H9 (cell line): ENCODE data around the gene DDX51. TPM values are rescaled to one million over a fixed set of nuclear protein-coding genes. Genes with fewer than 3 reads are reported as not detected.

Experiments
- DNase-seq: peaks from one replicate; pipeline ENCODE4 v3.0.0-alpha.2; 2017
- H2AFZ ChIP-seq: one replicate; pipeline ENCODE4 v1.6.1; 2013; ENCODE audit warnings: mild to moderate bottlenecking, low read length, control low read depth, moderate library complexity
- H2AK5ac ChIP-seq: 2 replicates; pipeline ENCODE4 v1.6.1; 2013; ENCODE audit warnings: low read length, control low read depth, mixed read lengths; ENCODE audit not compliant: insufficient read length
- H2BK120ac ChIP-seq: one replicate; pipeline ENCODE4 v1.6.1; 2013; ENCODE audit warnings: low read depth, mild to moderate bottlenecking, low read length, control low read depth, inconsistent platforms; ENCODE audit not compliant: poor library complexity, severe bottlenecking
- H2BK12ac ChIP-seq: 2 replicates; pipeline ENCODE4 v1.6.1; 2013; ENCODE audit warnings: low read length, control low read depth, mixed read lengths, low read depth; ENCODE audit not compliant: insufficient read length
- H2BK15ac ChIP-seq: 2 replicates; pipeline ENCODE4 v1.6.1; 2013; ENCODE audit warnings: low read depth, low read length, control low read depth
- H2BK20ac ChIP-seq: one replicate; pipeline ENCODE4 v1.6.1; 2013; ENCODE audit warnings: low read depth, mild to moderate bottlenecking, low read length, control low read depth, inconsistent platforms; ENCODE audit not compliant: poor library complexity, severe bottlenecking
- H2BK5ac ChIP-seq: 2 replicates; pipeline ENCODE4 v1.6.1; 2013; ENCODE audit warnings: low read length, control low read depth, mixed read lengths; ENCODE audit not compliant: insufficient read length
- H3K14ac ChIP-seq: 2 replicates; pipeline ENCODE4 v1.6.1; 2013; ENCODE audit warnings: low read length, control low read depth; ENCODE audit not compliant: insufficient read depth
- H3K18ac ChIP-seq: 2 replicates; pipeline ENCODE4 v1.6.1; 2013; ENCODE audit warnings: low read depth, mild to moderate bottlenecking, mixed read lengths, low read length, control low read depth; ENCODE audit not compliant: insufficient read length
- H3K23ac ChIP-seq: 2 replicates; pipeline ENCODE4 v1.6.1; 2013; ENCODE audit warnings: low read length, control low read depth, mixed read lengths, low read depth; ENCODE audit not compliant: insufficient read length
- H3K23me2 ChIP-seq: 2 replicates; pipeline ENCODE4 v1.6.1; 2013; ENCODE audit warnings: low read depth, mild to moderate bottlenecking, mixed read lengths, low read length, control low read depth; ENCODE audit not compliant: insufficient read length, poor library complexity, severe bottlenecking
- H3K27ac ChIP-seq: 2 replicates; pipeline ENCODE4 v1.5.1; 2013; ENCODE audit warnings: low read length, control low read depth, mixed read lengths, low read depth; ENCODE audit not compliant: insufficient read length
- H3K27me3 ChIP-seq: 2 replicates; pipeline ENCODE4 v1.6.1; 2013; ENCODE audit warnings: low read length, control low read depth, inconsistent platforms; ENCODE audit not compliant: insufficient read depth
- H3K4ac ChIP-seq: 2 replicates; pipeline ENCODE4 v1.6.1; 2013; ENCODE audit warnings: low read depth, mild to moderate bottlenecking, control low read depth, inconsistent platforms, low read length, moderate library complexity
- H3K4me1 ChIP-seq: 2 replicates; pipeline ENCODE4 v1.6.1; 2013; ENCODE audit warnings: low read length, control low read depth, inconsistent platforms; ENCODE audit not compliant: insufficient read depth
- H3K4me2 ChIP-seq: 2 replicates; pipeline ENCODE4 v1.6.1; 2013; ENCODE audit warnings: low read length, control low read depth, mixed read lengths; ENCODE audit not compliant: insufficient read length, insufficient read depth
- H3K56ac ChIP-seq: 2 replicates; pipeline ENCODE4 v1.6.1; 2013; ENCODE audit warnings: low read depth, mild to moderate bottlenecking, mixed read lengths, low read length, control low read depth; ENCODE audit not compliant: insufficient read length
- H3K79me1 ChIP-seq: 2 replicates; pipeline ENCODE4 v1.6.1; 2013; ENCODE audit warnings: low read depth, mild to moderate bottlenecking, moderate library complexity, low read length, control low read depth, inconsistent platforms; ENCODE audit not compliant: insufficient read depth, poor library complexity, severe bottlenecking
- H3K79me2 ChIP-seq: 2 replicates; pipeline ENCODE4 v1.6.1; 2013; ENCODE audit warnings: low read length, control low read depth, inconsistent platforms; ENCODE audit not compliant: insufficient read depth
- H3K9ac ChIP-seq: 2 replicates; pipeline ENCODE4 v1.6.1; 2013; ENCODE audit warnings: low read length, control low read depth, mixed read lengths; ENCODE audit not compliant: insufficient read length; ENCODE audit errors: extremely low read depth
- H3K9me3 ChIP-seq: one replicate; pipeline ENCODE4 v1.6.1; 2013; ENCODE audit warnings: low read depth, low read length, inconsistent platforms; ENCODE audit not compliant: control insufficient read depth
- H3T11ph ChIP-seq: one replicate; pipeline ENCODE4 v1.6.1; 2013; ENCODE audit warnings: mild to moderate bottlenecking, low read length, control low read depth, inconsistent platforms
- H4K20me1 ChIP-seq: one replicate; pipeline ENCODE4 v1.6.1; 2013; ENCODE audit not compliant: control insufficient read depth, insufficient read length, insufficient read depth
- H4K5ac ChIP-seq: 2 replicates; pipeline ENCODE4 v1.6.1; 2013; ENCODE audit warnings: low read depth, mild to moderate bottlenecking, mixed read lengths, low read length, control low read depth; ENCODE audit not compliant: insufficient read length
- H4K8ac ChIP-seq: replicated peaks from 2 replicates; pipeline ENCODE4 v1.6.1; 2013; ENCODE audit warnings: low read length, control low read depth, mixed read lengths, low read depth; ENCODE audit not compliant: insufficient read length
- H4K91ac ChIP-seq: 2 replicates; pipeline ENCODE4 v1.6.1; 2013; ENCODE audit warnings: low read depth, mild to moderate bottlenecking, moderate library complexity, mixed read lengths, low read length, control low read depth; ENCODE audit not compliant: insufficient read length
- H3K27ac Mint-ChIP-seq, 3 experiments: 2 replicates in 2 of 3; 3 replicates in 1 of 3; pipeline ENCODE4 v1.8.0; 2020 to 2021; ENCODE audit warnings: mixed read lengths in 3 of 3, mild to moderate bottlenecking in 1 of 3, moderate library complexity in 1 of 3
- H3K27me3 Mint-ChIP-seq: 2 replicates; pipeline ENCODE4 v1.8.0; 2021; ENCODE audit warnings: low read depth, mild to moderate bottlenecking, moderate library complexity, mixed read lengths
- H3K36me3 Mint-ChIP-seq, 3 experiments: 2 replicates in 2 of 3; 3 replicates in 1 of 3; pipeline ENCODE4 v1.8.0; 2020 to 2021; ENCODE audit warnings: low read depth in 3 of 3, mixed read lengths in 3 of 3; ENCODE audit not compliant: insufficient read depth in 1 of 3
- H3K4me1 Mint-ChIP-seq, 2 experiments: 2 replicates each; pipeline ENCODE4 v1.8.0; 2020; ENCODE audit warnings: mixed read lengths in 2 of 2
- H3K4me3 Mint-ChIP-seq, 2 experiments: 2 replicates in 1 of 2; 3 replicates in 1 of 2; pipeline ENCODE4 v1.8.0; 2020 to 2021; ENCODE audit warnings: mild to moderate bottlenecking in 2 of 2, mixed read lengths in 2 of 2, moderate library complexity in 1 of 2
- H3K9me3 Mint-ChIP-seq, 2 experiments: 2 replicates in 1 of 2; 3 replicates in 1 of 2; pipeline ENCODE4 v1.8.0; 2020; ENCODE audit warnings: mild to moderate bottlenecking in 2 of 2, mixed read lengths in 2 of 2, moderate library complexity in 1 of 2
- WGBS: extraction: QIAGEN DNeasy Blood & Tissue Kit; methylation state at CpG from one replicate; pipeline ENCODE4 v1.1.7; 2013; ENCODE audit warnings: missing lambda C conversion rate, low lambda C conversion rate, mixed read lengths; ENCODE audit not compliant: insufficient read length; ENCODE audit errors: extremely low coverage; 5-methylcytosine and 5-hydroxymethylcytosine counted together
- total RNA-seq: library from RNA; stranded (reverse); gene quantifications from 2 replicates; pipeline ENCODE4 v1.2.1, GENCODE V29; 2021
- TF ChIP-seq, protein P1 (sequence below): fragments of 200-600 bp; sonication (generic); conservative IDR thresholded peaks from 3 replicates; pipeline ENCODE4 v1.8.0; 2021; ENCODE audit warnings: antibody characterized with exemption, mild to moderate bottlenecking

DDX51 gene
- total RNA-seq, 1 experiment from 2014 or later: 37.9 TPM

DNA sequence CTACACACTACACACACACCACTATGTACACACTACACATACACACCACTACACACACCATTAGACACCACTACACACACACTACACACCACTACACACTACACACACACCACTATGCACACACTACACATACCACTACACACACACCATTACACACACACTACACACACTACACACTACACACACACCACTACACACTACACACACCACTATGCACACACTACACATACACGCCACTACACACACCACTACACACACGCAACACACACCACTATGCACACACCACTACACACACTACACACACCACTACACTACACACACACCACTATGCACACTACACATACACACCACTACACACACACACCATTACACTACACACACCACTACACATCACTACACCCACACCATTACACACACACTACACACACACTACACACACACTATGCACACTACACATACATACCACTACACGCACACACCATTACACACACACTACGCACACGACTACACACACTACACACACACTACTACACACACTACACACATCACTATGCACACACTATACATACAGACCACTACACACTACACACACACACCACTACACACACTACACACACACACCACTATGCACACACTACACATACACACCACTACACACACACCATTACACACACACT, 13.8 kb upstream of the DDX51 start:
- H3K27ac ChIP-seq: no peak overlapping the region
- no peaks in the 10 kb centered on the region; the same call in 1 of the 2 replicates for H3K27me3 ChIP-seq
- peaks cover 0 to 2% (median 0%) of the 10 kb centered on the region in 3 experiments; a peak in 1 of 7 replicates for H3K36me3 Mint-ChIP-seq
- no peak overlapping the region for H3K14ac ChIP-seq
- no peak overlapping the region for H3K18ac ChIP-seq
- H3K4me3 Mint-ChIP-seq: no peak overlapping the region
- no peak overlapping the region for H3T11ph ChIP-seq
- H2BK15ac ChIP-seq: no peak overlapping the region
- H3K56ac ChIP-seq: no peak overlapping the region
- no peaks in the 10 kb centered on the region for H3K9me3 Mint-ChIP-seq
- TF ChIP-seq, protein P1, sequence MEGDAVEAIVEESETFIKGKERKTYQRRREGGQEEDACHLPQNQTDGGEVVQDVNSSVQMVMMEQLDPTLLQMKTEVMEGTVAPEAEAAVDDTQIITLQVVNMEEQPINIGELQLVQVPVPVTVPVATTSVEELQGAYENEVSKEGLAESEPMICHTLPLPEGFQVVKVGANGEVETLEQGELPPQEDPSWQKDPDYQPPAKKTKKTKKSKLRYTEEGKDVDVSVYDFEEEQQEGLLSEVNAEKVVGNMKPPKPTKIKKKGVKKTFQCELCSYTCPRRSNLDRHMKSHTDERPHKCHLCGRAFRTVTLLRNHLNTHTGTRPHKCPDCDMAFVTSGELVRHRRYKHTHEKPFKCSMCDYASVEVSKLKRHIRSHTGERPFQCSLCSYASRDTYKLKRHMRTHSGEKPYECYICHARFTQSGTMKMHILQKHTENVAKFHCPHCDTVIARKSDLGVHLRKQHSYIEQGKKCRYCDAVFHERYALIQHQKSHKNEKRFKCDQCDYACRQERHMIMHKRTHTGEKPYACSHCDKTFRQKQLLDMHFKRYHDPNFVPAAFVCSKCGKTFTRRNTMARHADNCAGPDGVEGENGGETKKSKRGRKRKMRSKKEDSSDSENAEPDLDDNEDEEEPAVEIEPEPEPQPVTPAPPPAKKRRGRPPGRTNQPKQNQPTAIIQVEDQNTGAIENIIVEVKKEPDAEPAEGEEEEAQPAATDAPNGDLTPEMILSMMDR: no peak
- no peaks in the 10 kb centered on the region for H3K79me2 ChIP-seq
- no peak overlapping the region for H3K4me2 ChIP-seq
- no peak overlapping the region for H3K23ac ChIP-seq
- no peak overlapping the region for H3K27ac Mint-ChIP-seq
- H4K5ac ChIP-seq: no peak overlapping the region
- H2BK20ac ChIP-seq: no peak overlapping the region
- no peaks in the 10 kb centered on the region for H3K23me2 ChIP-seq
- no peak overlapping the region for H3K4ac ChIP-seq
- H3K27me3 Mint-ChIP-seq: peaks cover 24% of the 10 kb centered on the region
- 100% methylated on average over 5 of the region's 5 CpGs for WGBS
- no peak overlapping the region for H2BK120ac ChIP-seq
- H3K79me1 ChIP-seq: no peaks in the 10 kb centered on the region
- H3K9me3 ChIP-seq: peaks cover 18% of the 10 kb centered on the region
- no peak overlapping the region for H2AFZ ChIP-seq
- H4K91ac ChIP-seq: no peak overlapping the region
- no peak overlapping the region for H2BK12ac ChIP-seq
- H4K8ac ChIP-seq: no peak overlapping the region
- no peak overlapping the region for H2AK5ac ChIP-seq
- H3K4me1 ChIP-seq: no peaks in the 10 kb centered on the region
- no peaks in the 10 kb centered on the region for H3K4me1 Mint-ChIP-seq
- no peak overlapping the region for H3K9ac ChIP-seq
- H2BK5ac ChIP-seq: no peak overlapping the region
- H4K20me1 ChIP-seq: no peaks in the 10 kb centered on the region
- DNase-seq: no peak
